ENCODE results near the gene CTAG1A. TPM values are rescaled to one million over a fixed set of nuclear protein-coding genes. Genes with fewer than 3 reads are reported as not detected.

The CTAG1A gene
- total and polyA plus RNA-seq, 2 experiments from 2014 or later: not detected

DNA sequence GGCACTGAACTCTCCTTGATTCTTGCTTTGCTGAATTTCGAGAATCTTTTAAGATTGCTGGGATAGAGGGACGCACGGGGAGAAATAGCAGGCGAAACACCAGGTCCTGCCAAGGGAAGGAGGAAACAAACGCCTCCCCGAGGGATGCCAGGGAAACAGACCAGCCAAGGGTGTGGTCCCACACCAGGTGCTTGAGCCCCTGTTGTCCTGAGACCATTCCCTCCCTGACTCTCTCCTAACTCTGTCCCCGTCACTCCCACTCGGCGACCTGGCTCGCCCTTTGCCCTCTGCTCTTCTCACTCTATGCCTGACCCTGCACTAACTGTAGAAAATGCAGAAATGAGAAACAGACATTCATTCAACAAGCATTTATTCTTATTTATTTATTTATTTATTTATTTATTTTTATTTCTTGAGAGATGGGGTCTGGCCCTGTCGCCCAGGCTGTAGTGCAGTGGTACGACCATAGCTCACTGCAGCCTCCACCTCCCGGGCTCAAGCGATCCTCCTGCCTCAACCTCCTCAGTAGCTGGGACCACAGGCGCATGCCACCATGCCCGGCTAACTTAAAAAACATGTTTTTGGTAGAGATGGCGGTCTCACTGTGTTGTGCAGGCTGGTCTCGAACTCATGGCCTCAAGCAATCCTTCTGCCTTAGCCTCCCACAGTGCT lies 18.0 kb downstream of the CTAG1A start:
- Histone ChIP-seq H4K20me1 (replicated peaks; ENCODE audit: insufficient read depth) (no peaks in the 10 kb centered on the region), H3F3A (replicated peaks; ENCODE audit: low read depth) (no peaks in the 10 kb centered on the region), H3K27ac (ENCODE audit: low read depth) (no peak overlapping the region), H3K9me2 (ENCODE audit: insufficient read depth) (no peaks in the 10 kb centered on the region), H3K4me1 (ENCODE audit: insufficient read depth) (no peaks in the 10 kb centered on the region), H3K27me3 (ENCODE audit: insufficient read depth) (no peaks in the 10 kb centered on the region), H3K4me2 (no peak overlapping the region), H2AFZ (no peak overlapping the region), H3K79me2 (replicated peaks; ENCODE audit: insufficient read depth) (no peaks in the 10 kb centered on the region), H3K36me3 (ENCODE audit: insufficient read depth) (no peaks in the 10 kb centered on the region), H3K4me3 (no peak overlapping the region)
- peaks cover 4% of the 10 kb centered on the region; the same call in 2 of the 3 replicates for H3K9me3 Mint-ChIP-seq
- H3K36me3 Mint-ChIP-seq (ENCODE audit: low read depth): peaks cover 4% of the 10 kb centered on the region
- DNase-seq (ENCODE audit: low spot score) (no peak), ATAC-seq (no peak)
- no peak overlapping the region for H3K4me3 Mint-ChIP-seq
- H3K27ac Mint-ChIP-seq: no peak overlapping the region
- TF ChIP-seq JUNB (IDR thresholded peaks at IDR 0.05; ENCODE audit: unreplicated experiment) (no peak), ZNF331 (CRISPR knock-in tag; IDR thresholded peaks at IDR 0.05; ENCODE audit: low read depth) (no peak), STAT1 (IDR thresholded peaks at IDR 0.05; ENCODE audit: unreplicated experiment) (no peak), POLR2AphosphoS5 (IDR thresholded peaks at IDR 0.05; ENCODE audit: low read depth) (no peak), CREB1 (CRISPR knock-in tag; IDR thresholded peaks at IDR 0.05; ENCODE audit: low read depth) (no peak), NANOG (IDR thresholded peaks at IDR 0.05; ENCODE audit: borderline replicate concordance) (no peak), EZH2phosphoT487 (IDR thresholded peaks at IDR 0.05; ENCODE audit: unreplicated experiment) (no peak), ZNF114 (CRISPR knock-in tag; IDR thresholded peaks at IDR 0.05) (no peak), EZH2 (IDR thresholded peaks at IDR 0.05; ENCODE audit: low read depth, unreplicated experiment) (no peak)
- TF ChIP-seq, protein P1, sequence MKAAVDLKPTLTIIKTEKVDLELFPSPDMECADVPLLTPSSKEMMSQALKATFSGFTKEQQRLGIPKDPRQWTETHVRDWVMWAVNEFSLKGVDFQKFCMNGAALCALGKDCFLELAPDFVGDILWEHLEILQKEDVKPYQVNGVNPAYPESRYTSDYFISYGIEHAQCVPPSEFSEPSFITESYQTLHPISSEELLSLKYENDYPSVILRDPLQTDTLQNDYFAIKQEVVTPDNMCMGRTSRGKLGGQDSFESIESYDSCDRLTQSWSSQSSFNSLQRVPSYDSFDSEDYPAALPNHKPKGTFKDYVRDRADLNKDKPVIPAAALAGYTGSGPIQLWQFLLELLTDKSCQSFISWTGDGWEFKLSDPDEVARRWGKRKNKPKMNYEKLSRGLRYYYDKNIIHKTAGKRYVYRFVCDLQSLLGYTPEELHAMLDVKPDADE (IDR thresholded peaks at IDR 0.05): no peak
- TF ChIP-seq, protein P2, sequence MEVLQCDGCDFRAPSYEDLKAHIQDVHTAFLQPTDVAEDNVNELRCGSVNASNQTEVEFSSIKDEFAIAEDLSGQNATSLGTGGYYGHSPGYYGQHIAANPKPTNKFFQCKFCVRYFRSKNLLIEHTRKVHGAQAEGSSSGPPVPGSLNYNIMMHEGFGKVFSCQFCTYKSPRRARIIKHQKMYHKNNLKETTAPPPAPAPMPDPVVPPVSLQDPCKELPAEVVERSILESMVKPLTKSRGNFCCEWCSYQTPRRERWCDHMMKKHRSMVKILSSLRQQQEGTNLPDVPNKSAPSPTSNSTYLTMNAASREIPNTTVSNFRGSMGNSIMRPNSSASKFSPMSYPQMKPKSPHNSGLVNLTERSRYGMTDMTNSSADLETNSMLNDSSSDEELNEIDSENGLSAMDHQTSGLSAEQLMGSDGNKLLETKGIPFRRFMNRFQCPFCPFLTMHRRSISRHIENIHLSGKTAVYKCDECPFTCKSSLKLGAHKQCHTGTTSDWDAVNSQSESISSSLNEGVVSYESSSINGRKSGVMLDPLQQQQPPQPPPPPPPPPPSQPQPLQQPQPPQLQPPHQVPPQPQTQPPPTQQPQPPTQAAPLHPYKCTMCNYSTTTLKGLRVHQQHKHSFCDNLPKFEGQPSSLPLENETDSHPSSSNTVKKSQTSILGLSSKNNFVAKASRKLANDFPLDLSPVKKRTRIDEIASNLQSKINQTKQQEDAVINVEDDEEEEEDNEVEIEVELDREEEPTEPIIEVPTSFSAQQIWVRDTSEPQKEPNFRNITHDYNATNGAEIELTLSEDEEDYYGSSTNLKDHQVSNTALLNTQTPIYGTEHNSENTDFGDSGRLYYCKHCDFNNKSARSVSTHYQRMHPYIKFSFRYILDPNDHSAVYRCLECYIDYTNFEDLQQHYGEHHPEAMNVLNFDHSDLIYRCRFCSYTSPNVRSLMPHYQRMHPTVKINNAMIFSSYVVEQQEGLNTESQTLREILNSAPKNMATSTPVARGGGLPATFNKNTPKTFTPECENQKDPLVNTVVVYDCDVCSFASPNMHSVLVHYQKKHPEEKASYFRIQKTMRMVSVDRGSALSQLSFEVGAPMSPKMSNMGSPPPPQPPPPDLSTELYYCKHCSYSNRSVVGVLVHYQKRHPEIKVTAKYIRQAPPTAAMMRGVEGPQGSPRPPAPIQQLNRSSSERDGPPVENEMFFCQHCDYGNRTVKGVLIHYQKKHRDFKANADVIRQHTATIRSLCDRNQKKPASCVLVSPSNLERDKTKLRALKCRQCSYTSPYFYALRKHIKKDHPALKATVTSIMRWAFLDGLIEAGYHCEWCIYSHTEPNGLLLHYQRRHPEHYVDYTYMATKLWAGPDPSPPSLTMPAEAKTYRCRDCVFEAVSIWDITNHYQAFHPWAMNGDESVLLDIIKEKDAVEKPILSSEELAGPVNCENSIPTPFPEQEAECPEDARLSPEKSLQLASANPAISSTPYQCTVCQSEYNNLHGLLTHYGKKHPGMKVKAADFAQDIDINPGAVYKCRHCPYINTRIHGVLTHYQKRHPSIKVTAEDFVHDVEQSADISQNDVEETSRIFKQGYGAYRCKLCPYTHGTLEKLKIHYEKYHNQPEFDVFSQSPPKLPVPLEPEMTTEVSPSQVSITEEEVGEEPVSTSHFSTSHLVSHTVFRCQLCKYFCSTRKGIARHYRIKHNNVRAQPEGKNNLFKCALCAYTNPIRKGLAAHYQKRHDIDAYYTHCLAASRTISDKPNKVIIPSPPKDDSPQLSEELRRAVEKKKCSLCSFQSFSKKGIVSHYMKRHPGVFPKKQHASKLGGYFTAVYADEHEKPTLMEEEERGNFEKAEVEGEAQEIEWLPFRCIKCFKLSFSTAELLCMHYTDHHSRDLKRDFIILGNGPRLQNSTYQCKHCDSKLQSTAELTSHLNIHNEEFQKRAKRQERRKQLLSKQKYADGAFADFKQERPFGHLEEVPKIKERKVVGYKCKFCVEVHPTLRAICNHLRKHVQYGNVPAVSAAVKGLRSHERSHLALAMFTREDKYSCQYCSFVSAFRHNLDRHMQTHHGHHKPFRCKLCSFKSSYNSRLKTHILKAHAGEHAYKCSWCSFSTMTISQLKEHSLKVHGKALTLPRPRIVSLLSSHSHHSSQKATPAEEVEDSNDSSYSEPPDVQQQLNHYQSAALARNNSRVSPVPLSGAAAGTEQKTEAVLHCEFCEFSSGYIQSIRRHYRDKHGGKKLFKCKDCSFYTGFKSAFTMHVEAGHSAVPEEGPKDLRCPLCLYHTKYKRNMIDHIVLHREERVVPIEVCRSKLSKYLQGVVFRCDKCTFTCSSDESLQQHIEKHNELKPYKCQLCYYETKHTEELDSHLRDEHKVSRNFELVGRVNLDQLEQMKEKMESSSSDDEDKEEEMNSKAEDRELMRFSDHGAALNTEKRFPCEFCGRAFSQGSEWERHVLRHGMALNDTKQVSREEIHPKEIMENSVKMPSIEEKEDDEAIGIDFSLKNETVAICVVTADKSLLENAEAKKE (CRISPR knock-in tag; IDR thresholded peaks at IDR 0.05): no peak
- TF ChIP-seq, protein P3, sequence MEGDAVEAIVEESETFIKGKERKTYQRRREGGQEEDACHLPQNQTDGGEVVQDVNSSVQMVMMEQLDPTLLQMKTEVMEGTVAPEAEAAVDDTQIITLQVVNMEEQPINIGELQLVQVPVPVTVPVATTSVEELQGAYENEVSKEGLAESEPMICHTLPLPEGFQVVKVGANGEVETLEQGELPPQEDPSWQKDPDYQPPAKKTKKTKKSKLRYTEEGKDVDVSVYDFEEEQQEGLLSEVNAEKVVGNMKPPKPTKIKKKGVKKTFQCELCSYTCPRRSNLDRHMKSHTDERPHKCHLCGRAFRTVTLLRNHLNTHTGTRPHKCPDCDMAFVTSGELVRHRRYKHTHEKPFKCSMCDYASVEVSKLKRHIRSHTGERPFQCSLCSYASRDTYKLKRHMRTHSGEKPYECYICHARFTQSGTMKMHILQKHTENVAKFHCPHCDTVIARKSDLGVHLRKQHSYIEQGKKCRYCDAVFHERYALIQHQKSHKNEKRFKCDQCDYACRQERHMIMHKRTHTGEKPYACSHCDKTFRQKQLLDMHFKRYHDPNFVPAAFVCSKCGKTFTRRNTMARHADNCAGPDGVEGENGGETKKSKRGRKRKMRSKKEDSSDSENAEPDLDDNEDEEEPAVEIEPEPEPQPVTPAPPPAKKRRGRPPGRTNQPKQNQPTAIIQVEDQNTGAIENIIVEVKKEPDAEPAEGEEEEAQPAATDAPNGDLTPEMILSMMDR (conservative IDR thresholded peaks at IDR 0.05; ENCODE audit: low read depth in 2 of 2): no peak
- TF ChIP-seq, protein P4, sequence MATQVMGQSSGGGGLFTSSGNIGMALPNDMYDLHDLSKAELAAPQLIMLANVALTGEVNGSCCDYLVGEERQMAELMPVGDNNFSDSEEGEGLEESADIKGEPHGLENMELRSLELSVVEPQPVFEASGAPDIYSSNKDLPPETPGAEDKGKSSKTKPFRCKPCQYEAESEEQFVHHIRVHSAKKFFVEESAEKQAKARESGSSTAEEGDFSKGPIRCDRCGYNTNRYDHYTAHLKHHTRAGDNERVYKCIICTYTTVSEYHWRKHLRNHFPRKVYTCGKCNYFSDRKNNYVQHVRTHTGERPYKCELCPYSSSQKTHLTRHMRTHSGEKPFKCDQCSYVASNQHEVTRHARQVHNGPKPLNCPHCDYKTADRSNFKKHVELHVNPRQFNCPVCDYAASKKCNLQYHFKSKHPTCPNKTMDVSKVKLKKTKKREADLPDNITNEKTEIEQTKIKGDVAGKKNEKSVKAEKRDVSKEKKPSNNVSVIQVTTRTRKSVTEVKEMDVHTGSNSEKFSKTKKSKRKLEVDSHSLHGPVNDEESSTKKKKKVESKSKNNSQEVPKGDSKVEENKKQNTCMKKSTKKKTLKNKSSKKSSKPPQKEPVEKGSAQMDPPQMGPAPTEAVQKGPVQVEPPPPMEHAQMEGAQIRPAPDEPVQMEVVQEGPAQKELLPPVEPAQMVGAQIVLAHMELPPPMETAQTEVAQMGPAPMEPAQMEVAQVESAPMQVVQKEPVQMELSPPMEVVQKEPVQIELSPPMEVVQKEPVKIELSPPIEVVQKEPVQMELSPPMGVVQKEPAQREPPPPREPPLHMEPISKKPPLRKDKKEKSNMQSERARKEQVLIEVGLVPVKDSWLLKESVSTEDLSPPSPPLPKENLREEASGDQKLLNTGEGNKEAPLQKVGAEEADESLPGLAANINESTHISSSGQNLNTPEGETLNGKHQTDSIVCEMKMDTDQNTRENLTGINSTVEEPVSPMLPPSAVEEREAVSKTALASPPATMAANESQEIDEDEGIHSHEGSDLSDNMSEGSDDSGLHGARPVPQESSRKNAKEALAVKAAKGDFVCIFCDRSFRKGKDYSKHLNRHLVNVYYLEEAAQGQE (IDR thresholded peaks at IDR 0.05; ENCODE audit: unreplicated experiment): no peak
- H3K4me1 Mint-ChIP-seq: peaks cover 13% of the 10 kb centered on the region; the same call in 2 of the 3 replicates
- peaks cover 4% of the 10 kb centered on the region for H3K27me3 Mint-ChIP-seq (ENCODE audit: insufficient read depth, low read depth, poor library complexity)

All from GM23338 (cell line).